Femur (tissue), 1 donor: Measurements from ENCODE around the gene HRH1.
A peak's percentile ranks its signal among the peaks of the same experiment; 100 is the strongest.
"Not testable (repeated sequence)": the region's sequence is repeated elsewhere in the genome, so short reads cannot be mapped to it uniquely, and the experiment has no call there.

Experiments used
- DNase-seq: peaks from one replicate; pipeline ENCODE4 v3.0.0-alpha.2; 2017

The HRH1 gene

DNA sequence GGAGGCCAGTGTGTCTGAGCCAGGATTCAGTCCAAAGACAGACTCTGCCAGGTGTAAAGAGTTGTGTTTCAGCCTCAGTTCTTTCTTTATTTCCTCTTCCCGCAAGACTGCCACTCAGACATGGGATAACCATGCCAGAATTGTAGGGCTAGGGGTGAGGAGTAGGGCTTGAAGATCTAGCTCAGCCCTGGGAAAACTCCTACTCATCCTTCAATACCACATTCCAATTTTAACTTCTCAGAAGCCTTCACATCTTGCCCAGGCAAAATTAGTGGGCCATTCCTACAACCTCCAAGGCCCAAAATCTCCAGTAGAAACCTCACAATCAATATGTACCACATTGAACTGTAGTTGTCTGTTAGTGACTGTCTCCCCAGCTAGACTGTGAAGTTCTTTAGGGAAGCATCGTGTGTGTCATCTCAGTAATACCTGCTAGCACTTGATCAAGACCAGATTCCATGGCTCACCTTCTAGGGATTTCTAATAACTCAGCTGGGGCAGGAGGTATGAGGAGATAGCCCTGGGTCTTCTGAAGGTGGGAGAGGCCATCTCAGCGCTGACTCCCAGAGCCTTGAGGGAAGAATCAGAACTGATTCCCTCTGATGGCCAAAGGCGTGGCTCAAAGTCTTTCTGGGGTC is 19.7 kb downstream of the HRH1 start:
- no peak for DNase-seq

DNA sequence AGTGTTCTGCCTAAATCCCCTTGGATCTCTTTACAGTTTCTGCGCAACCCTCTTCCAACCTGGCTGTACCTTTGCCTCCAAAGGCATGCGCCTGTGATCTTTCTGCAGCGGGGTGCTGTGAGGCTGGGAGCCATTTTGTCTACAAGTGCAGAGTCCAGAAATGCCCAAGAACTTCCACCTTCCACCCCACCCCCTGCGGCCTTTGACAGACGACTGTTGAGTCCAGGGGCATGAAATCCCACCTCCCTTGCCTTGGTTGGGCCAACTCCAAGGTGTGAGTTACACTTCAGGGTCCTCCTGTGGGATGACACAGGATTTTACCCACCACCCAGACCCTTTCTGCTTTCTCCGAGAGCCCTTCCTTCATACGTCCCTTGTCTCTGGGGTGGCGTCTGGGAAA is 24.1 kb downstream of the HRH1 start:
- no peak for DNase-seq

DNA sequence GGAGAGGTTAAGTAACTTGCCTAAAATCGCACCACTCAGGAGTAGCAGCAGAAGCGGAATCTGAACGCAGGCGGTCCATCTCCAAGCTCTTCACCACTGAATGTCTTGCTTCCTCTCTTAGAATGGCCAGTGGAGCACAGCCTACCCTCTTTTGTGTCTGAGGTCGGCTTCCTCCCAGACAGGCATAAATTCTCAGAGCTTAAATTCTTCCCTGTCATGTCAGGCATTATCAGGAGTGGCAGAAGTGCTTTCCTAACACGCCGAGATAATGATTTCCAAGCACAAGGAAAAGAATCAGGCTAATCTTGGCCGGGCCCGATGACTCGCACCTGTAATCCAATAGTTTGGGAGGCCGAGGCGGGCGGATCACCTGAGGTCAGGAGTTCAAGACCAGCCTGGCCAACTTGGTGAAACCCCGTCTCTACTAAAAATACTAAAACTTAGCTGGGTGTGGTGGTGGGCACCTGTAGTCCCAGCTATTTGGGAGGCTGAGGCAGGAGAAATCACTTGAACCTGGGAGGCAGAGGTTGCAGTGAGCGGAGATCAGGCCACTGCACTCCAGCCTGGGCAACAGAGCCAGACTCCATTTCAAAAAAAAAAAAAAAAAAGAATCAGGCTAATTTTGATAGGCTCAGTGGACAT is 30.2 kb downstream of the HRH1 start:
- DNase-seq: not testable (repeated sequence)

DNA sequence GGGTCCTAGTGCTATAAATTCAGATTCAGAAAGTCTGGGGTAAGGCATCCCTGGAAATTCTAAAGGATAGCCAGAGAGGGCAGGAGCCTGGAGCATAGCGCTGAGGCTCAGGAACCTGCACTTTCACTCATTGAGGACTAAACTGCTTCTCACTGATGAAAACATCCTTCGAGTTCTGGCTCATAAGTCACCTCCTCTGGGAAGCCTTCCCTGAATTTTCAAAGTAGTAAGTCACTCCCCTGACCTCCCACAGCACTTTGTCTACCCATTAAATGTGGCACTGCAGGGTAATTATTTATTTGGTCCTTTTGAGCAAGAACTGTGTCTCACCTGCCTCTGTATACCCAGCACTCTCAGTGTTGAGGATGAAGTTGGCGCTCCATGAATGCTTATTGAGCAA is 30.9 kb downstream of the HRH1 start:
- no peak for DNase-seq

DNA sequence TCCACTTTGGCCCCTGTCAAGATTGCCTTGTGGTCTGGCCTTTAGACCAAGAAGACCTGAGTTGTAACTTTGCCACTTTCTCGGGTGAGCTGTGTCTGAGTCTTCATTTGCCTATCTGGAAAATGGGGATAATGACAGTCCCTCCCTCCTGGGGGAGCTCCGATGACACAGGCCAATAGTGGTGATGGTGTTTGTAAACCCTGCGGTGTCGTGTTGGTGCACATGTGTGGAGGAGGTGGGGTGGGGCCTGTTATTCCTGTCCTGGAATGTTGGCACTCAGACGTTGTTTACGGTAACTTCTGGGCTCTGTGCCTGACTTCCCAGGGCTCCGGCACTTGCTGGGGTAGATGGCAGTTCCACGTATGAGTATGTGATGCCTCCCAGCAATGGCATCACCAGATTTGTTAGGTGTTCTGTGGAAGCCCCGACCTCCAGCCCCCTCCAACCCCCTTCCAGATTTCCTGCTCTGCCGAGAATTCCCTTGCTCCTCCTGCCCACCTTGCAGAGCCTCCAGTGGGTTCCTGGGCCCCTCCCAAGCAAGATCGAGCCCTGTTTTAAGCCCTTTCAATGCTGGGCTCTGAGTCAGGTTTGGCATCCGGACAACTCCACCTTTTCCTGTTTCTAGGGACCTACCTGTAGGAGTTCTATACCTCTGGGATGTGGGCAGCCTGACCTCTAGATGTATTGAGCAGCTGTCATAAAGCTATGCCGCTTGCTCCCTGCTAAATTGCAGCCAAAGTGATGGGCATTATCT is 31.4 kb downstream of the HRH1 start:
- peak; percentile 83 for DNase-seq

DNA sequence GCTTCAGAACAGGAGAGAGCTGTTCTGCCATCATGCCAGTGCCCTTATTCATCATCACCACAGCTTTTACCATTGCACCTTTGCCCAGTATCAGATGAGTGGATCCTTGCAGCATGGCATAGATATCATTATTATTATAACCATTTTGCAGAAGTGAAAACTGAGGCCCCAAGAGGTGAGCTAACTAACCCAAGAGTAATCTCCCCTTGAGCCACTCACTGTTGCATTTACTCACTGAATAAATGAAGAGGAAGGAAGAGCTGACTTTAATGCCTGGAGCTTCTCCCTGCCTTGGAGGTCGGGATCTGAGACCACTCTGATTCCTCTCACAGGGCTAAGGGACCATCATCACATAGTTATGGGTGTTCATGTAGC is 32.0 kb downstream of the HRH1 start:
- no peak for DNase-seq

DNA sequence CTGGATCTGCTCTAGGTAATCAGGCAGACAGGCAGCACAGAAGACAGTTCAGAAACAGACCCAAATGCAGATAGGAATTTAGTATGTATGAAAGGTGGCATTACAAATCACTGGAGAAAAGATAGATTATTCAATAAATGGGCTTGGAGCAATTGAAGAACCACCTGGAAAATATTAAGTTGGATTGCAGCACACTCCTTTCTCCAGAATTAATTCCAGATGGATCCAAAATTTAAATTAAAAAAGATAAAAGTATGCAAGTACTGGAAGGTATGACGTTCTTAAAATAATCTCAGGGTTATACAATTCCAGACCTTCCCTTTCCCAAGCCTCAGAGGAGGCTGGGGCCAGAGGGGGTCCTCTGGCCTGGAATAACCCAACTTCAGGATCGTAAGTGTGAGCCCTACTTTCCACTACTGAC is 32.5 kb downstream of the HRH1 start:
- peak; percentile 50 for DNase-seq

DNA sequence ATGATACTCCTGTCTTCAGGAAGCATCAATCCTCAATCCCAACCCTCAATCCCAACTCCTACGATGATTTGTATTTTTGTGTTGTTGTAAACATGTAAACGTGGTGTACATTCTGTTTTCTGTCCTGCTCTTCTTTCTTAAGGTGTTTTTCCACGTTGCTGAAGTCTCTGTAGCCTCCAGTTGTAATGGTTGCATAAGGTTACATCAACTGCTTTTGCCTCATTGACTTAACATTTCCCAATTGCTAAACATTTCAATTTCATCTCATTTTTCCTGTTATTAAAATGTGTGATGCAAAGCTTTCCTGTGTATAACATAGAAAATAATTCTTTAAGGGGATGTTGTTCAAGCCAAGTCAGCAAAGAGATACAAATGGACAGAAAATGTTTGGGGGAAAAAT is 33.4 kb downstream of the HRH1 start:
- DNase-seq: no peak

DNA sequence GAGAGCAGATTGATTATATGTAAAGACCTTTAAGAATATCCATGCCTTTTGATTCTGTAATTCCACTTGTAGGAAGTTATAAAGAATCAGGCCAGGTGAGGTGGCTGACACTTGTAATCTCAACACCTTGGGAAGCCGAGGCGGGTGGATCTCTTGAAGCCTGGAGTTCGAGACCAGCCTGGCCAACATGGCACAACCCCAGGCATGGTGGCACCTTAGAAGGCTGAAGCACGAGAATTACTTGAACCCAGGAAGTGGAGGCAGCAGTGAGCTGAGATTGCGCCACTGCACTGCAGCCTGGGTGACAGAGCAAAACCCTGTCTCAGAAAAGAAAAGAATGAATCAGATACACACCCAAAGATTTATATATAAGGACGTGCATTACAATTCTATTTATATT is 33.9 kb downstream of the HRH1 start:
- no peak for DNase-seq

DNA sequence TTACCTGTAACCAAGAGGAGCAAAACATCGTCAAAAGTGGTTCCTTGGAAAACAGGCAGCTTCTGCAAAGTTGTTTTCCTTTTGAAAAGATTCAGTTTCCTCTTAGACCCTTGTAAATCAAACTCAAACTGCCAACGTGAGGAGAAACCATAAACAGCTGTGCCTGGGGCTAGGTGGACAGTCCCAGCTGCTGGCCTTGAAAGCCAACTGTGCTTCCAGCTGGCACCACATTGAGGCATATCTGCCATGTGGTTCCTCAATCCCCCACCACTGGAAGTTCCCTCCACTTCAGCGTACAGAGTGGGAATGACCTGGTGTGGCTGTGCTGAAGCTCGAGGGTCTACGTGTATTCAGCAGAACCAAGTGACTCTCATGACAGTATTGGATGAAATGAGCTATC is 40.9 kb downstream of the HRH1 start:
- DNase-seq: peak; percentile 71

DNA sequence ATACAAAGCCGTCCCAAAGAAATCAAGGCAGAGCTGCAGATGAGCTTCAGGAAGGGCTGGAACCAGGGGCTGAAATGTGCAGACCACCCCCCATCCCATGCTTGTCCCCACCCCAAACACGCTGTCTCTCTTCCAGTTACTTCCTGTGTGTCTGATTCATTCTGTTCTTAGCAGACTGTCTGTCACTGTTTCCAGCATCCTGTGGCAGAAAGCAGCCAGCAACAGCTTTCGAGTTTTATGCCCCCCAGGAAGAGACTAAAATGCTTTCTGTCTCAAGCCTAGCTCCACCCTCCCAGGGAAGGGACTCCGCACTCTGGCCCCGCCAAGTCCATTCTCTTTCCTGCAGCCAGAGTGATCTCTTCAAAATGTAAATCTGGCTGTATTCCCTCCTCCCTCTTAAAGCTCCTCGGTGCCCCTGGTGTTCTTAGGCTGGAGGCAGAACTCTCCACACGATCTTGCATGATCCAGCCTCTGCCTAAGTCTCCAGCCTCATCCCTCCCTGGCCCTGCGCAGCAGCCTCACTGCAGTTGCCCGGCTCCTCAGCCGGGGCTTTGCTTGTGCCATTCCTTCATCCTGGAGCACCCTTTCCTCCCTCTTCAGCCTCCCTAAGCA is 41.5 kb downstream of the HRH1 start:
- DNase-seq: peak; percentile 51

DNA sequence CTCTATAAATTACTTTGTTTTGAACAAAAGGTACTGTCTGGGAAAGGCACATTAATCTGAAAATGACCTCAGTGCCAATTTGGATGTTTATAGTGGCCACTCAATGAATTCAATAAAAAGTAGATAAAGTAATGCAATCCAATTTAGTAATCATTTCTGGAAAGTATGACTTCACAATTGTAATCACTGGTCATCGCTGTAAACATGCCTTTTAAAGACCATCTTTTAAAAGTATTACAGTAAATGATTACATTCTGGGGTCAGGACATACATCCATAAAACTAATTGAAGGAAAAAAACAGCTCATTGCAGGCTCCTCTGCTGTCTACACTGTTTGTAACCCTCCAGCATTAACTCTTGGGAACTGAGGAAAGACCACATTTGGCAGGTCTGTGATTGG is 43.2 kb downstream of the HRH1 start:
- no peak for DNase-seq

DNA sequence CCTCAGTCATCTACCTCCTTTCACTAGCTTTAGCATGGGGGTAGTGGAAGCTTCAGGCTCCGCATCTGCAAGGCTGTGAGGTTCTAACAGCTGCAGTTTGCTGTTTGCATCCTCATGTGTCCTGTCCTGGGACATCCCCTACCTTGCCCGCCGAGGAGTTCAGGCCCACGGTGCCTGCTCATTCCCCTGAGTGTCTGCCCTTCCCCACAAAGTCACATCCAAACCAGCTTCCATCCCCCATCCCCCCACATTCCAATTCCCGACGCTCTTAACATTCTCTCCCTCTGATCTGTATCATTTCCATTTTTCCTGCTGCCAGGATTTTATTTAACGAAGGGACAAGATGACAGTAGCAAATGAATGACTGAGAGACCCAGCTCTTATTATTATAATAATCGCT is 43.8 kb downstream of the HRH1 start:
- DNase-seq: no peak

DNA sequence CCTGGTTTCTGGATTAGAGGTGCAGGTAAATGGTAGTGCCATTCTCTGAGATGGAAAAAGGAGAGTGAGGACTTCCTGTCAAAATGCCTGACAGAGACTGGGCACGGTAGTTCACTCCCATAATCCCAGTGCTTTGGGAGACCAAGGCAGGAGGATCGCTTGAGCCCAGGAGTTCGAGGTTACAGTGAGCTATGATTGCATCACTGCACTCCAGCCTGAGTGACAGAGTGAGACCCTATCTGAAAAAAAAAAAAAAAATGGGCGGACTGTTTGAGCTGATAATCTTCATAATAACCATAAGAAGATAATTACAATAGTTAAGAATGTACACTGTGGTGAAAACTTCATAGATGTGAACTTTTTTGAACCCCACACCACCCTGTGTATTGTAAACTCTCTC is 44.2 kb downstream of the HRH1 start:
- no peak for DNase-seq

DNA sequence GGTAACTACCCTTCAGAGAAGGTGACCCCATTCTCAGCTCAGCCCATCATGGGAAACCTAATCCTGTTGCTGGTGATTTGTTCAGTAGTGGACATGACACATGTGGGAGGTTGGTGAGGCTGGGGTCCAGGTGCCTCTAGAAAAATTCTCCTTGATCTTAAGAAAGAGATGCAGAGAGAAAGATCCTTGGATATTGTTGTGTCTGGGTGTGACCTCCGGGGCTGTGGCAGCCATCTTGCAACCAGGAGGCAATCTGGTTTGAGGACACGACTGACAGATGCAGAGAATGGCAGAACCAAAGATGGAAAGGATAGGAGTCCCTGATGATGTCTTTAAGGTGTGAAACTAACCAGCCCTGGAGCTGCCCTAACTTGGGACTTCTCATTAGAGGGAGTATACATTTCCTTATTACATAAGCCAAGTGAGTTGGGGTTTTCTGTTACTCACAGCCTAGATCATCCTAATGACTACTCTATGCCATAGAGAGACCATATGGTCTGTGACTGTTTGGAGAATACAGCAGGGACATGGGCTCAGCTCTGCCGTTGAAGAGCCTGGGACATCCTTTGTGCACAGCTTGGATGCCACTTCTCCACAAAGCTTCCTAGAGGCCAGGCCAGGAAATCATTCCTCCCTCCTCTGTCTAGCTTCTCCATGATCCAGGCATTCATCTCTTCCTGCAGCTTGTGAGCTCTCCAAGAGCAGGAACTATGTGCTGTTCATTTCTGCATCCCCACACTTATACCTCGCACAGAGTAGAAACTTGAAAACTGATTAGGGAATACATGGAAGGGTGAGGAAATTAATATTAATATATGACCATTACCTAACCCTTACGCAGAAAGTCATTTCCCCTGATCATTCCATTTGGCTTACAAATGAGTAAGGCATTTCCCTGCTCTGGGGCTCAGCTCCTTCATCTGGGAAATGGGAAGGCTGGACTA is 45.9 kb downstream of the HRH1 start:
- no peak for DNase-seq

DNA sequence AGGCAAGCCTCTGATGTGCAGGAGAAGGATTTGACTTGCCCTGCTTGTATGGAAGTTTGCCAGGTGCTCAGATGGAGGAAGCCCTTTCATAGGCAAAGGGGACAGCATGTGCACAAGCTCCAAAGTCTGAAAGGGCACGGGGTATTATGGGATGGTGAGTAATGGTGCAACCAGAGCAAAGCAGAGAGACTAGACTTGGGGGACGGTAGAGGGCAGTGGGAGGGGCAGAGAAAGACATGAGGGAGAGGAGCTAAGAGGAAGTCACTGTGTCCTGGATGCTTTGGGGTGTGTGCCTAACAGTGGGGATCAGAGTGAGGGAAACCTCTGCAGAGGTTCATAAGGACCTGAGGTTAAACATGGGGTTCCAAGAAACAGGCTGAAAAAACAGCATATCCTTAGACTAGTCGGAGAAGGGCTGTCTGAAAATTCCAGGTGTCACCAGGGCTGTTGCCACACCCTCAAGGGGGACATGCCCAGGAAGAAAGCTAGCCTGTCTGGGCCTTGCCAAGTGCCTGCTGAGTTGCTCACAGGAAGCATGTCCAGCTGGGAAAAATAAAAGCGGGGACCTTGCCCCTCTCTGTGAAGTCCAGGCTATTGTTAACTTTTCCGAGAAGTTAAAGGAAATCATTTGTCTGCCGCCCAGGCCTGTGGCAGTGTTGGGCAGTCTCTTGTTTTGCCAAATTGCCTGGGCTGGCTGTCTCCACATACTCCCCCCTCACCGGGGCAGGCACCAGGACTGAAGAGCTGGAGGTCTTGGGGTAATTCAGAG is 47.1 kb downstream of the HRH1 start:
- no peak for DNase-seq

DNA sequence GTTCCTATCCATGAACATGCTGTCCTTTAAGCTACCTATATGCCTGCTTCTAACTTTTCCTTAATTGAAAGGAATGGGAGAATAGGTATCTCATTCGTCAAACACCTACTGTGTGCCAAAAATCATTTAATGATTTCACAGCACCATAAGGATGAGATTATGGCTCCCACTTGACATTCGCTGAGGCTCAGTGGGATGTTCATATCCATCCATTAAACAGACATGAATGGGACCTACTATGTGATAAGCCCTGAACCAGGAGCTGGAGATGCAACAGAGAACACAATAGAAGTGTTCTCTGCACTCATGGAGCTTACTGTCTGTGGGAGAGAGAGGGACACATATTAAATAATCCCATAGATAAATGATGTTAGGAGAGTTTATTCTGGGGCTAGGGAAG is 49.7 kb downstream of the HRH1 start:
- DNase-seq: no peak

DNA sequence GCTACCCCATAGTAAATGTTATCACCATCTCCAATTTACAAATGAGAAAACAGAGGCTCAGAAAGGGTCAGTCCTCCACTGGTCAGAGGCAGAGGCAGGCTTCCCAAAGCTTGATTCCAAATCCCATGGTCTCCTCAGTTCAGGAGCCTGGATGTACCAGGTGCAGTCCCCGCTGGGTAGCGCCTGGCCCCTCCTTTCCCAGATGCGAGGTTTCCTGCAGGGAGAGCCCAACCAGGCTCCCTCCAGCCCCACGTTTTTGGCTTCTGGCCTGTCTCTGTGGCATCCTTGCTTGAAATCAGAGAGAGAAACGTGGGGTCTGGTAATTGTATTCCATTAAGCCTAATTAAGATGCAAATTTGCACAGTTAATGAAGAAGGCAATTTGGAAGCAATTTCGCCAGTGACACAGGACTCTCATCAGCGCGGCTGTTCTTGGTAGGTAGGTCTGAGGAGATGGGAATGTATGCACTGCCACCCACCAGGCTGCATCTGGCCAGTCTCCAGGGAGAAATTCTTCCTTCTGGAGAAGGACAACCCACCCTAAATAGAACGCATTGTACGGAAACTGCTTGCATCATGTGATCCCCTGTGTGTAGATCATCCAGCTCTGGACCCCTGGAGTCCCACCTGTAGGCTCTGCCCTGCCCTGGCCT is 50.5 kb downstream of the HRH1 start:
- no peak for DNase-seq

DNA sequence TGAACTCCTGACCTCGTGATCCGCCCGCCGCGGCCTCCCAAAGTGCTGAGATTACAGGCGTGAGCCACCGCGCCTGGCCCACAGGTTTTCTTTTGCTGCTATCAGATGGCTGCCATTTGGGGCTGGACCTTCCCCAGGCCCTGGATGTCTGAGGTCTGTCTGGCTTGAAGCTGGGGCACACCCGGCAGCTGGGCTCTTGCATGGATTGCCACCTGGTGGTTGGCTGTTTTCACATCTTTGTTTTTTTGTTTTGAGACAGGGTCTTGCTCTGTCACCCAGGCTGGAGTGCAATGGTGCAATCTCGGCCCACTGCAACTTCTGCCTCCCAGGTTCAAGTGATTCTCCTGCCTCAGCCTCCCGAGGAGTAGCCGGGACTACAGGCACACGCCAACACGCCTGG is 51.6 kb downstream of the HRH1 start:
- DNase-seq: not testable (repeated sequence)

DNA sequence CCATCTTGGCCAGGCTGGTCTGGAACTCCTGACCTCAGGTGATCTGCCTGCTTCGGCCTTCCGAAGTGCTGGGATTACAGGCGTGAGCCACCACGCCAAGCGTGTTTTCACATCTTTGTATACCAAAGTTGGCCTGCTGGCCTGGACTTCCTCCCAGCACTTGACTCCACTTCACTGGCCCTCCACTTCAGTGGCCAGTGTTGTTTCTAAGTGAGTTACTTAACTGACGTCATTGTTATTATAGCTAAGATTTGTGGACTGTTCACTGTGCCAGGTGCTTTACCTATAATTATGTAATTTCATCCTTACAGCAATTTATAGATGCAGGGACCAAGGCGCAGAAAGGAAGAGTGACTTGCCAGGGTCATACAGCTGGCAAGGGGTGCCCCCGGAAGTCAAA is 52.0 kb downstream of the HRH1 start:
- no peak for DNase-seq

DNA sequence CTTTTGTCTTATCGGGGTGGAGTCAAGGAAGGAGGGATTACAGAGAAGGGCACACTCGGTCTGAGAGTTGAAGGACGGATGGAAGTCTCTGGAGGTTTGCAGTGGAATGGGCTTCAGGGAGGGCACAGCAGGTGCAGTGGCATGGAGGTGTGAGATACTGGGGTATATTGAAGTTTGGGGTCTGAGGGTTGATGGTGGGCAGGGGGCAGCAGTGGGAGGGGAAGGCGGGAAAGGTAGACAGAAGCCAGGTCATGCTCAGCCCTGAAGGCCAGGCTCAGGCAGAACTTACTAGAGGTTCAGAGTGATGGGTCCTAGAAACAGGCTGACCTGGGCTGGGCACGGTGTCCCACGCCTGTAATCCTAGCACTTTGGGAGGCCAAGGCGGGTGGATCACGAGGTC is 52.7 kb downstream of the HRH1 start:
- no peak for DNase-seq
